Vagina (tissue), 2 donors: ENCODE data around the gene ZNHIT2.

Experiments used
- CTCF ChIP-seq, 3 experiments: fragments of 450-650 bp in 2 of 3; fragments of 200-600 bp in 1 of 3; sonication (generic) in 1 of 3; IDR thresholded peaks; one replicate each; pipeline ENCODE4 v1.5.1; 2017 to 2019; ENCODE audit warnings: antibody characterized with exemption in 3 of 3, mild to moderate bottlenecking in 2 of 3, moderate library complexity in 2 of 3
- POLR2A ChIP-seq, 2 donors: fragments of 450-650 bp; IDR thresholded peaks; one replicate each; pipeline ENCODE4 v1.6.1; 2017; ENCODE audit warnings: antibody characterized with exemption in 2 of 2, mild to moderate bottlenecking in 2 of 2, moderate library complexity in 2 of 2
- POLR2AphosphoS5 ChIP-seq, 2 donors: sonication (generic); formaldehyde crosslinking; IDR thresholded peaks; one replicate each; pipeline ENCODE4 v1.9.0; 2017; ENCODE audit warnings: antibody characterized with exemption in 2 of 2, mild to moderate bottlenecking in 2 of 2, low read depth in 1 of 2; ENCODE audit not compliant: insufficient read depth in 1 of 2

DNA sequence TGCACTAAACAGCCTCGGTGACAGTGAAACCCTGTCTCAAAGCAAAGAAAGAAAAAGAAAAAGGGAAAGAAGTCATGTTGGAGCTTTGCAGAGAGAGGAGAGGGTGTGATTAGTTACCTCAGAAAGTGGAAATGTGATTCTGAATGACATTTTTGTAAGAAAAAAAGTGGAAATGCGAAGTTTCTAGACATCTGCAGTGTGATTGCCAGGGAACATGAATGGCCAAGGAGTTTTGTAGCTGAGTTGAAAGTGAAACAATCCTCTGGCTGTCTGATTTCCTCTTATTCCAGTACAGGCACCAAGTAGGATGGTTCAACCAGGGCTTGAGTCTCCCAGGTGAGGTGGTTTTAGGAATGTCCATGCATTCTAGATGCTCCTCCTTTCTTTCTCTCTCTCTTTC, 34.6 kb upstream of the ZNHIT2 start:
- no peak for TF ChIP-seq CTCF (IDR thresholded peaks at IDR 0.05)
- TF ChIP-seq POLR2A (IDR thresholded peaks at IDR 0.05): no peak
- TF ChIP-seq POLR2AphosphoS5 (IDR thresholded peaks at IDR 0.05; ENCODE audit: insufficient read depth in 1 of 2, low read depth in 1 of 2): no peak
